H1 (cell line): Measurements from ENCODE around the gene TFRC. TPM values are rescaled to one million over a fixed set of nuclear protein-coding genes. Genes with fewer than 3 reads are reported as not detected.

Experiments used
- ATF2 ChIP-seq: IDR thresholded peaks from 2 replicates; pipeline ENCODE4 v1.6.1; 2012; ENCODE audit warnings: low read length, inconsistent platforms
- BRCA1 ChIP-seq: IDR thresholded peaks from 2 replicates; pipeline ENCODE4 v1.6.1; 2012; ENCODE audit warnings: low read depth, low read length, improper control_type of control experiment
- CHD2 ChIP-seq: IDR thresholded peaks from 2 replicates; pipeline ENCODE4 v1.6.1; 2012; ENCODE audit warnings: low read length, improper control_type of control experiment
- HDAC2 ChIP-seq, 2 experiments: fragments of 300-600 bp in 1 of 2; sonication (generic) in 1 of 2; IDR thresholded peaks; 2 replicates each; pipeline ENCODE4 v1.6.1; 2011 to 2012; ENCODE audit warnings: low read depth in 2 of 2, low read length in 2 of 2, mild to moderate bottlenecking in 2 of 2, moderate library complexity in 2 of 2, borderline replicate concordance in 1 of 2, inconsistent platforms in 1 of 2
- KDM4A ChIP-seq: IDR thresholded peaks from one replicate; pipeline ENCODE4 v1.7.1; 2012; ENCODE audit warnings: low read depth, mild to moderate bottlenecking, moderate library complexity, low read length, inconsistent platforms; ENCODE audit not compliant: severe bottlenecking
- POLR2A ChIP-seq, 2 experiments: IDR thresholded peaks; 1 replicate in 1 of 2; 2 replicates in 1 of 2; pipeline ENCODE4 v1.6.1; 2011; ENCODE audit warnings: low read depth in 2 of 2, low read length in 2 of 2, mild to moderate bottlenecking in 2 of 2; ENCODE audit errors: control extremely low read depth in 1 of 2
- RFX5 ChIP-seq: IDR thresholded peaks from 2 replicates; pipeline ENCODE4 v1.6.1; 2011; ENCODE audit warnings: low read depth, low read length, improper control_type of control experiment, borderline replicate concordance
- SIN3A ChIP-seq, 2 experiments: IDR thresholded peaks in 1 of 2; conservative IDR thresholded peaks in 1 of 2; 2 replicates each; pipeline ENCODE4 v1.6.1; 2011 to 2012; ENCODE audit warnings: low read length in 2 of 2, improper control_type of control experiment in 1 of 2, low read depth in 1 of 2, mild to moderate bottlenecking in 1 of 2
- TBP ChIP-seq: IDR thresholded peaks from 2 replicates; pipeline ENCODE4 v1.6.1; 2011; ENCODE audit warnings: low read depth, low read length, improper control_type of control experiment
- TCF12 ChIP-seq: IDR thresholded peaks from 2 replicates; pipeline ENCODE4 v1.6.1; 2011; ENCODE audit warnings: low read depth, mild to moderate bottlenecking, low read length
- YY1 ChIP-seq: IDR thresholded peaks from 2 replicates; pipeline ENCODE4 v1.6.1; 2011; ENCODE audit warnings: low read depth, mild to moderate bottlenecking, low read length
- polyA plus RNA-seq, 7 experiments: library from polyadenylated mRNA; depleted of rRNA in 3 of 7; stranded (reverse) in 5 of 7; unstranded in 2 of 7; fragments of >200 nt in 5 of 7; fragments of 200-250 nt in 2 of 7; gene quantifications; 1 replicate in 5 of 7; 2 replicates in 1 of 7; 4 replicates in 1 of 7; pipeline versions ENCODE4 v1.2.1 to v1.2.3, GENCODE V29; 2011 to 2013; ENCODE audit warnings: missing spikeins in 2 of 7, mixed read lengths in 2 of 7
- total RNA-seq: library from RNA; stranded (reverse); fragmentation: NEBNext Ultra II Directional; extraction: Animal tissue kit (Norgen Biotek cat#: 25700); gene quantifications from 2 replicates; pipeline ENCODE4 v1.2.1, GENCODE V29; 2021

TFRC gene
- total and polyA plus RNA-seq, 2 of the 8 experiments (the other 6 are each of a cell fraction or from before 2014, with no cell fraction given), result 67.3 to 161 TPM

- TF ChIP-seq HDAC2 (IDR thresholded peaks at IDR 0.05; ENCODE audit: borderline replicate concordance in 1 of 2, low read depth in 2 of 2, low read length in 2 of 2) (no peak), RFX5 (no peak), TCF12 (no peak), KDM4A (peak; percentile 18), TBP (no peak), BRCA1 (no peak), YY1 (no peak), SIN3A (conservative IDR thresholded peaks at IDR 0.05 in 1 of 2, IDR thresholded peaks at IDR 0.05 in 1 of 2; ENCODE audit: low read depth in 1 of 2, low read length in 2 of 2) (peak; percentile 16 to 35; a peak in 1 of 4 replicates), CHD2 (no peak), ATF2 (no peak), POLR2A (IDR thresholded peaks at IDR 0.05; ENCODE audit: control extremely low read depth in 1 of 2, low read depth in 2 of 2, low read length in 2 of 2) (no peak)
Observed at GRCh38 chr3:196081002-196081833, 672 bp downstream of the TFRC start (continued).
